VCaP (cell line): ENCODE measurements around the gene AP1S3.

Experiments
- H3K27ac ChIP-seq: fragments of 450-650 bp; 2 replicates; pipeline ENCODE4 v1.5.1; 2017
- CTCF ChIP-seq: fragments of 450-650 bp; conservative IDR thresholded peaks from 2 replicates; pipeline ENCODE4 v1.5.1; 2017; ENCODE audit warnings: mild to moderate bottlenecking, moderate library complexity

AP1S3 gene

GRCh38 chr2:223732346-223732745, 105.0 kb downstream of the AP1S3 start:
- no peak overlapping the region for H3K27ac ChIP-seq
- no peak for TF ChIP-seq CTCF

- TF ChIP-seq CTCF: no peak
- H3K27ac ChIP-seq: no peak overlapping the region
These were observed 105.9 kb downstream of the AP1S3 start for GRCh38 chr2:223731503-223731902.

GRCh38 chr2:223729781-223730180, 107.6 kb downstream of the AP1S3 start:
- no peak for TF ChIP-seq CTCF
- H3K27ac ChIP-seq: no peak overlapping the region

GRCh38 chr2:223727562-223727961, 109.8 kb downstream of the AP1S3 start:
- TF ChIP-seq CTCF: peak; percentile 84
- H3K27ac ChIP-seq: no peak overlapping the region

GRCh38 chr2:223725986-223726970, 111.1 kb downstream of the AP1S3 start:
- no peak overlapping the region for H3K27ac ChIP-seq
- TF ChIP-seq CTCF: no peak

- no peak for TF ChIP-seq CTCF
These were observed 111.9 kb downstream of the AP1S3 start for GRCh38 chr2:223725494-223725893.

GRCh38 chr2:223724861-223725260, 112.5 kb downstream of the AP1S3 start:
- no peak for TF ChIP-seq CTCF
- no peak overlapping the region for H3K27ac ChIP-seq

More at GRCh38 chr2:223725494-223725893, 111.9 kb downstream of the AP1S3 start:
- H3K27ac ChIP-seq: no peak overlapping the region
